DOHH2 (cell line): ENCODE measurements around the gene ABAT.

Experiments used
- H3F3A ChIP-seq: fragments of 200-600 bp; sonication (generic), shearing (Covaris generic); 2 replicates; pipeline ENCODE4 v1.6.0; 2016; ENCODE audit warnings: antibody characterized with exemption, mild to moderate bottlenecking; ENCODE audit not compliant: control insufficient read depth, insufficient read depth
- H3K27ac ChIP-seq: fragments of 200-600 bp; sonication (generic); 2 replicates; pipeline ENCODE4 v1.5.1; 2014; ENCODE audit warnings: low read depth, mild to moderate bottlenecking, low read length, moderate library complexity
- H3K27me3 ChIP-seq: fragments of 200-600 bp; sonication (generic); 2 replicates; pipeline ENCODE4 v1.6.1; 2014; ENCODE audit warnings: mild to moderate bottlenecking, low read length, mixed read lengths; ENCODE audit not compliant: control insufficient read depth
- H3K36me3 ChIP-seq: fragments of 200-600 bp; sonication (generic); 2 replicates; pipeline ENCODE4 v1.6.1; 2014; ENCODE audit warnings: mild to moderate bottlenecking, low read length, moderate library complexity, mixed read lengths; ENCODE audit not compliant: control insufficient read depth
- H3K4me1 ChIP-seq: fragments of 200-600 bp; sonication (generic); 2 replicates; pipeline ENCODE4 v1.6.1; 2014; ENCODE audit warnings: mild to moderate bottlenecking, low read length, mixed read lengths; ENCODE audit not compliant: control insufficient read depth
- H3K4me2 ChIP-seq: fragments of 200-600 bp; sonication (generic); 2 replicates; pipeline ENCODE4 v1.6.0; 2014; ENCODE audit warnings: mild to moderate bottlenecking, low read length, moderate library complexity
- H3K4me3 ChIP-seq: fragments of 200-600 bp; sonication (generic); 2 replicates; pipeline ENCODE4 v1.5.1; 2014; ENCODE audit warnings: mild to moderate bottlenecking, low read length, mixed read lengths
- H3K79me2 ChIP-seq: fragments of 200-600 bp; sonication (generic); 2 replicates; pipeline ENCODE4 v1.6.1; 2014; ENCODE audit warnings: mild to moderate bottlenecking, low read length, mixed read lengths; ENCODE audit not compliant: control insufficient read depth
- H3K9me2 ChIP-seq: fragments of 200-600 bp; sonication (generic); replicated peaks from 2 replicates; pipeline ENCODE4 v1.6.1; 2014; ENCODE audit warnings: mild to moderate bottlenecking, low read length, mixed read lengths; ENCODE audit not compliant: control insufficient read depth
- H3K9me3 ChIP-seq: fragments of 200-600 bp; sonication (generic); 2 replicates; pipeline ENCODE4 v1.6.1; 2014; ENCODE audit warnings: antibody characterized with exemption, low read length, mixed read lengths; ENCODE audit not compliant: control insufficient read depth, insufficient read depth
- H4K20me1 ChIP-seq: fragments of 200-600 bp; sonication (generic); 2 replicates; pipeline ENCODE4 v1.6.0; 2014; ENCODE audit warnings: low read depth, mild to moderate bottlenecking, antibody characterized with exemption, low read length, moderate library complexity; ENCODE audit not compliant: control insufficient read depth, insufficient read depth
- EZH2phosphoT487 ChIP-seq: fragments of 200-600 bp; sonication (generic); IDR thresholded peaks from 2 replicates; pipeline ENCODE4 v1.6.1; 2017; ENCODE audit warnings: borderline replicate concordance, mild to moderate bottlenecking, antibody characterized with exemption, low read length, moderate library complexity, mixed read lengths
- TF ChIP-seq, protein P1 (sequence below): fragments of 200-600 bp; sonication (generic); IDR thresholded peaks from one replicate; pipeline ENCODE4 v1.5.1; 2014; ENCODE audit warnings: antibody characterized with exemption, mild to moderate bottlenecking, low read depth, low read length; ENCODE audit not compliant: poor library complexity, severe bottlenecking

The ABAT gene

DNA sequence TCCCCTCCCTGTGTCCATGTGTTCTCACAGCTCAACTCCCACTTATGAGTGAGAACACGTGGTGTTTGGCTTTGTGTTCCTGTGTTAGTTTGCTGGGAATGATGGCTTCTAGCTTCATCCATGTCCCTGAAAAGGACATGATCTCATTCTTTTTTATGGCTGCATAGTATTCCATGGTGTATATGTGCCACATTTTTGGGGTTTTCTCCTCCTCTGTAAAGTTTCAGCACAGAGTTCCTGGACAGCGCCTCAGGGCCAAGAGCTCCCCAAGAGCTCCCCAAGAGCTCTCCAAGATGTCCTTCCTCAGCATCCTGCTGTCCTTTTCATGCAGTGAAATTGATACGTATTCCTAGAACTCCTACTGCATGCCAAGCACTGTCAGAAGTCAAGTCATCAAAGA lies 6.9 kb upstream of the ABAT start:
- Histone ChIP-seq H3K36me3 (no peaks in the 10 kb centered on the region), H3K9me2 (no peaks in the 10 kb centered on the region), H3K4me2 (no peak overlapping the region), H3F3A (no peaks in the 10 kb centered on the region), H3K27me3 (peaks cover 3% of the 10 kb centered on the region; the same call in 1 of the 2 replicates), H3K9me3 (no peaks in the 10 kb centered on the region), H3K4me3 (no peak overlapping the region), H4K20me1 (no peaks in the 10 kb centered on the region), H3K27ac (no peak overlapping the region), H3K79me2 (no peaks in the 10 kb centered on the region), H3K4me1 (no peaks in the 10 kb centered on the region)
- no peak for TF ChIP-seq EZH2phosphoT487
- TF ChIP-seq, protein P1, sequence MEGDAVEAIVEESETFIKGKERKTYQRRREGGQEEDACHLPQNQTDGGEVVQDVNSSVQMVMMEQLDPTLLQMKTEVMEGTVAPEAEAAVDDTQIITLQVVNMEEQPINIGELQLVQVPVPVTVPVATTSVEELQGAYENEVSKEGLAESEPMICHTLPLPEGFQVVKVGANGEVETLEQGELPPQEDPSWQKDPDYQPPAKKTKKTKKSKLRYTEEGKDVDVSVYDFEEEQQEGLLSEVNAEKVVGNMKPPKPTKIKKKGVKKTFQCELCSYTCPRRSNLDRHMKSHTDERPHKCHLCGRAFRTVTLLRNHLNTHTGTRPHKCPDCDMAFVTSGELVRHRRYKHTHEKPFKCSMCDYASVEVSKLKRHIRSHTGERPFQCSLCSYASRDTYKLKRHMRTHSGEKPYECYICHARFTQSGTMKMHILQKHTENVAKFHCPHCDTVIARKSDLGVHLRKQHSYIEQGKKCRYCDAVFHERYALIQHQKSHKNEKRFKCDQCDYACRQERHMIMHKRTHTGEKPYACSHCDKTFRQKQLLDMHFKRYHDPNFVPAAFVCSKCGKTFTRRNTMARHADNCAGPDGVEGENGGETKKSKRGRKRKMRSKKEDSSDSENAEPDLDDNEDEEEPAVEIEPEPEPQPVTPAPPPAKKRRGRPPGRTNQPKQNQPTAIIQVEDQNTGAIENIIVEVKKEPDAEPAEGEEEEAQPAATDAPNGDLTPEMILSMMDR = no peak

DNA sequence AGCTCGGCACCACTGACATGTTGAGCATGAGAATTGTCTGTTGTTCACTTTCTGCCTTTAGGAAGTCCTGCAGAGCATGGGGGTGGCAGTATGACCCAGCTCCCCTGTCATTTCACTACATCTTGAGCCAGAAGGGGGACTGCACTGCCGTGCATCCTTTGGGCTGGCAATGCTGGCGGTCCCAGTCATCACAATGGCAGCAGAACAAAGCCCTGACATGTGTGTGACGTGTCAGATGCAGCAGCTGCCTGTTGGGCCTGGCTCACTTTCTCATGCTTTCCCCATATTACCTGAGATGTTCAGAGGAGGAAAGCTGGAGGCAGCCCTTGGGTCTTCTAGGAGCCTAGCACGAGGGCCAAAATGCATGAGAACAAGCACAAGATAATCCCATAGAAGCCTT lies 6.3 kb upstream of the ABAT start:
- Histone ChIP-seq H3F3A (no peaks in the 10 kb centered on the region), H3K9me2 (no peaks in the 10 kb centered on the region), H3K4me2 (no peak overlapping the region), H3K9me3 (no peaks in the 10 kb centered on the region), H3K27me3 (peaks cover 3% of the 10 kb centered on the region; the same call in 1 of the 2 replicates), H3K36me3 (no peaks in the 10 kb centered on the region), H3K4me1 (no peaks in the 10 kb centered on the region), H3K4me3 (no peak overlapping the region), H4K20me1 (no peaks in the 10 kb centered on the region), H3K27ac (no peak overlapping the region), H3K79me2 (no peaks in the 10 kb centered on the region)
- TF ChIP-seq, protein P1 = no peak
- TF ChIP-seq EZH2phosphoT487 = no peak

DNA sequence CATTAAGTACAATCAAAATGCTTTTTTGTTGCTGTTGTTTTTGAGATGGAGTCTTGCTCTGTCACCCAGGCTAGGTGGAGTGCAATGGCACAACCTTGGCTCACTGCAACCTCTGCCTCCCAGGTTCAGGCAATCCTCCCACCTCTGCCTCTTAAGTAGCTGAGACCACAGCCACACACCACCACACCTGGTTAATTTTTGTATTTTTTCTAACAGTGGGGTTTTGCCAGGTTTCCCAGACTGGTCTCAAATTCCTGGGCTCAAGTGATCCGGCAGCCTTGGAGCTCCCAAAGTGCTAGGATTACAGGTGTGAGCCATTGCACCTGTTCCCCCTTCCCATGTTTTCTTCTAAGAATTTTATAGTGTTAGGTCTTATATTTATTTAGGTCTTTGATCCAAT lies 4.9 kb upstream of the ABAT start:
- Histone ChIP-seq H3K27ac (no peak overlapping the region), H3K4me3 (no peak overlapping the region), H3F3A (no peaks in the 10 kb centered on the region), H3K9me3 (no peaks in the 10 kb centered on the region), H3K36me3 (no peaks in the 10 kb centered on the region), H3K27me3 (peaks cover 9% of the 10 kb centered on the region), H3K4me1 (peaks cover 5% of the 10 kb centered on the region), H3K4me2 (no peak overlapping the region), H3K79me2 (no peaks in the 10 kb centered on the region), H4K20me1 (no peaks in the 10 kb centered on the region), H3K9me2 (no peaks in the 10 kb centered on the region)
- TF ChIP-seq, protein P1 = no peak
- no peak for TF ChIP-seq EZH2phosphoT487
